ENCODE results near the gene NAA10. TPM values are rescaled to one million over a fixed set of nuclear protein-coding genes. Genes with fewer than 3 reads are reported as not detected.
A peak's percentile ranks its signal among the peaks of the same experiment; 100 is the strongest.

NAA10 gene
- total RNA-seq, 4 donors from 2014 or later = 48.0 to 152 (median 73.8) TPM

DNA sequence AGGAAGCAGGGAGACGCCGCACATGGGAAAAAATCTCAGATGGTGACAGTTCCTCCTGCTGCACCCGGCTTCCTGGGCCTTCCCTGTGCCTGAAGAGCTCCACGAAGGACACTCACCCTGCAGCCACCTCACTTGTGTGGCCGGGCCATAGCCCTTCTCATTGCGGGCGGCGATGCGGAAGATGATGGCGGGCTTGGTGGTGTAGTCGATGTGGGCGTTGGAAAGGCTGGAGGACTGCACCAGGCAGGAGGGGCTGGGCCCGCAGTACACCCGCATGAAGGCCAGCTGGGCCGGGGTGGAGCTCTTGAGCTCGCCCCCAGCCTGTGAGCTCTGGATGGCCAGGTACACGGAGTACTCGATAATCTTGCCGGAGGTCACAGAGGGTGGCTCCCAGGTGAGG is 15.3 kb upstream of the NAA10 start:
- H3K27me3 ChIP-seq = no peaks in the 10 kb centered on the region
- TF ChIP-seq, protein P1, sequence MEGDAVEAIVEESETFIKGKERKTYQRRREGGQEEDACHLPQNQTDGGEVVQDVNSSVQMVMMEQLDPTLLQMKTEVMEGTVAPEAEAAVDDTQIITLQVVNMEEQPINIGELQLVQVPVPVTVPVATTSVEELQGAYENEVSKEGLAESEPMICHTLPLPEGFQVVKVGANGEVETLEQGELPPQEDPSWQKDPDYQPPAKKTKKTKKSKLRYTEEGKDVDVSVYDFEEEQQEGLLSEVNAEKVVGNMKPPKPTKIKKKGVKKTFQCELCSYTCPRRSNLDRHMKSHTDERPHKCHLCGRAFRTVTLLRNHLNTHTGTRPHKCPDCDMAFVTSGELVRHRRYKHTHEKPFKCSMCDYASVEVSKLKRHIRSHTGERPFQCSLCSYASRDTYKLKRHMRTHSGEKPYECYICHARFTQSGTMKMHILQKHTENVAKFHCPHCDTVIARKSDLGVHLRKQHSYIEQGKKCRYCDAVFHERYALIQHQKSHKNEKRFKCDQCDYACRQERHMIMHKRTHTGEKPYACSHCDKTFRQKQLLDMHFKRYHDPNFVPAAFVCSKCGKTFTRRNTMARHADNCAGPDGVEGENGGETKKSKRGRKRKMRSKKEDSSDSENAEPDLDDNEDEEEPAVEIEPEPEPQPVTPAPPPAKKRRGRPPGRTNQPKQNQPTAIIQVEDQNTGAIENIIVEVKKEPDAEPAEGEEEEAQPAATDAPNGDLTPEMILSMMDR (IDR thresholded peaks at IDR 0.05) = no peak
- TF ChIP-seq EP300 (IDR thresholded peaks at IDR 0.05) = no peak
- TF ChIP-seq POLR2A (IDR thresholded peaks at IDR 0.05) = no peak
- peak overlapping the region in 3 of 4 donors; percentile 56 to 81 (median 80) for H3K27ac ChIP-seq
- H3K36me3 ChIP-seq = peaks cover 0 to 49% (median 5%) of the 10 kb centered on the region in 3 donors
- 89 to 100% methylated on average over 1 to 19 of the region's 19 CpGs for WGBS, 2 donors
- no peaks in the 10 kb centered on the region for H3K9me3 ChIP-seq
- no peak for DNase-seq (ENCODE audit: low spot score in 2 of 2)
- peaks cover 0 to 46% (median 8%) of the 10 kb centered on the region in 4 donors for H3K4me1 ChIP-seq
- no peak overlapping the region for H3K4me3 ChIP-seq

DNA sequence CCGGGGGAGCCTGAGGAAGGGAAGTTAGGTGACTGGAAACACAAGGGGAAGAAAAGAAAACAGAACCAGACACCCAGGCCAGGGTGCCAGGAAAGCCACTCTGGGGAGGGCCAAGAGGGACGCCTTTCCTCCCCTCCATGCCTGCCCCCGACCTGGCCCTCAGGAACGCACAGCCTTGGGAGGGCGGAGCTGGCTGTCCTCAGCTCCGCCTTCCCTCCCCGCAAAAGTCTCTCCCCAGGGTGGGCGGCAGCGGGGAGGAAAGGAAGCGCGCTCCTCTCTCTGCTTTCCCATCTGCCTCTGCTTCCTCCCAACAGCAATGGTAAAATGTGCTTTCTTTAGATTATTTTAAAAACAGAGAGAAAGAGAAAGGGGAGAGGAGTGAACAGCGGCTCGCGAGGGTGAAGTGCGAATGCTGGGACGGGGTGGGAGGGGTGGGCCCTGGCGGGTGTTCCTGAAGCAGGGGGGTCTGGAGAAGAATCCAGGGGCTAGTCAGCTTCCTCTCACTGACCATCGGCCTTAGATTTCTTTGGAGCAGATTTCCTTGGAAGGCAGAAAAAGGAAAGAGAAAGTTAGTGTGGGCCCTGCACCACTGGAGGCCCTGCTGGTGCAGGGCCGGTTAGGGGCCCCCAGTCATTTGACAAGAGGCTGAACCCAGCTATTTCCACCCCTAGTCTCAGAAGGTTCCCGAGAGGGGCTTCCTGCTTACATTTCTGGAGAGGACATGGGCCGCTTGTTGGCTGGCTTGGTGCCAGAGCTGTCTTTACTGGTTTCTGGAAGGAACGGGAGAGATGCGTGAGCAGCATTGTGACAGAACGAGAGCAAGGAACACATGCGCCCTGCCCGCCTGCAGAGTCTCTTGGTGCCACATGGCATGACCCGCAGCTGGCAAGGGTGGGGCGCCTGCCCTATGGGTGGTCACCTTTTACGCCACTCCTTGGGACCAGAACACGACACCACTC is 14.3 kb upstream of the NAA10 start:
- 19 to 64% methylated on average over 23 to 30 of the region's 30 CpGs for WGBS, 2 donors
- Histone ChIP-seq H3K27ac (peak overlapping the region; percentile 45 to 81 (median 68)), H3K27me3 (no peaks in the 10 kb centered on the region), H3K4me3 (no peak overlapping the region), H3K36me3 (peaks cover 0 to 39% (median 5%) of the 10 kb centered on the region in 3 donors), H3K9me3 (no peaks in the 10 kb centered on the region), H3K4me1 (peaks cover 0 to 46% (median 8%) of the 10 kb centered on the region in 4 donors)
- no peak for TF ChIP-seq EP300 (IDR thresholded peaks at IDR 0.05)
- TF ChIP-seq, protein P1 (IDR thresholded peaks at IDR 0.05) = no peak
- TF ChIP-seq POLR2A (IDR thresholded peaks at IDR 0.05) = no peak
- DNase-seq (ENCODE audit: low spot score in 2 of 2) = no peak

DNA sequence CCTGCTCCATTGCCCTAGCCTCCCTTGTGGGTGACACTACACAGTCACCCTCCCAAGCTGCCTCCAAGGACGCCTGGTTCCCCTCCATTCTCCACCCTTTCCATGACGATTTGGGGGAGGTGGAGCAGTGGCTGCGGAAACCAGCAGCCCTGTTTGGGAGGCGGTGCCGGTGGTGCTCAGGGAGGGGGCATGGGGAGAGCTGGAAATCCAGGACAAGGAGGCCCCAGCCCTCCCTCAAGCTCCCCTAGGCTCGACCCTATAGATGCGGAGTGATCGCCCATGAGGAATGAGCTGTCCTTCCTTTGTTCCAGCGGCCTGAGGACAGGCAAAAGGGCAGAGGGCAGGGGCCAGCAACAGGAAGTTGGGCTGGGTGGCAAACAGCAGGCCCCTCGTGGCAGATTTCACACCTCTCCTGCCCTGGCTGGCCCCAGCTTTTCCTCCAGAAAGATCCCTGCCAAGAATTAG is 13.2 kb upstream of the NAA10 start:
- 11 to 55% methylated on average over 1 to 10 of the region's 10 CpGs for WGBS, 2 donors
- peak overlapping the region; percentile 45 to 81 (median 68) for H3K27ac ChIP-seq
- peaks cover 0 to 48% (median 8%) of the 10 kb centered on the region in 4 donors for H3K4me1 ChIP-seq

DNA sequence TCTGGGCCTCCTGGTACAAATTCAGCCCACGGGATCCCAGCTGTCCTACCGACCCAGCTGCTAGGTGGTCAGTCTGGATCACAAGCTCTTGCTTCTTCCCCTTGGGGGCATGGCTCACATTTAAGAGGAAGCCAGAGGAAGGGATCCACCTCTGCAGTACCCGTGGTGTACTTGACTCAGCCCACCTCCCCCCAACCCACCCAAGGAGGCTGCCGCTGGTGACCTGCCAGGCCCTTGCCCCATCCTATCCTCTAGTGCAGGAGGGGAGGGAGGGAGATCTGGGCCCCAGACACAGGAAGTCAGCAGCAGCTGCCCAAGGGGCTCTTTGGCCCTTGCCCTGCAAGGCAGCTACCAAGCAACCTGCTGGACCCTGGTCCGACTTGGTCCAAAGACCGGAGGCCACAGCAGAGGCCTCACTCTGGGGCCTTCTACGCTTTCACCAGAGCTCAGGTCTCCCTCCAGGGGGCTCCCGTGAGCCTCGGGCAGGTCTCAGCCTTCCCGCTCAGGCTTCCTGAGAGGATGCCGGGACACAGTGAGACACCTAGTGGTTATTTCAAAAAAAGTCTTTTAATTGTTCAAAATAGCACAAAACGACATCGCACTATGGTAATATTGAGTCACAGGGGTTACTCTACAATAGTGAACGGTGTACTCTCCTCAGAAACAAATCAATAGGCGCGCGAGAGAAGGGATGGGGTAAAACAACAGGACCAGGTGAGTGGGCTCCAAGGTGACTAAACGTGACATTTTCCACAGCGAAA is 12.4 kb upstream of the NAA10 start:
- H3K27me3 ChIP-seq = peaks cover 0 to 3% of the 10 kb centered on the region in 2 donors
- DNase-seq (ENCODE audit: low spot score in 2 of 2) = peak in 1 of 2 donors; percentile 31
- peak overlapping the region; percentile 45 to 81 (median 68) for H3K27ac ChIP-seq
- H3K4me1 ChIP-seq = peaks cover 0 to 50% (median 8%) of the 10 kb centered on the region in 4 donors
- peaks cover 0 to 25% (median 5%) of the 10 kb centered on the region in 3 donors for H3K36me3 ChIP-seq
- H3K9me3 ChIP-seq = no peaks in the 10 kb centered on the region
- no peak for TF ChIP-seq POLR2A (IDR thresholded peaks at IDR 0.05)
- TF ChIP-seq, protein P1 (IDR thresholded peaks at IDR 0.05) = peak; percentile 63 to 81 (median 76)
- TF ChIP-seq EP300 (IDR thresholded peaks at IDR 0.05) = no peak
- WGBS, 2 donors = 36 to 58% methylated on average over 9 to 19 of the region's 19 CpGs
- no peak overlapping the region for H3K4me3 ChIP-seq

More for the DNA sequence above, 13.2 kb upstream of the NAA10 start:
- Histone ChIP-seq H3K9me3 (no peaks in the 10 kb centered on the region), H3K4me3 (no peak overlapping the region), H3K27me3 (no peaks in the 10 kb centered on the region), H3K36me3 (peaks cover 0 to 33% (median 5%) of the 10 kb centered on the region in 3 donors)
- TF ChIP-seq POLR2A (IDR thresholded peaks at IDR 0.05) = no peak
- no peak for DNase-seq (ENCODE audit: low spot score in 2 of 2)

All from tibial nerve (tissue), 4 donors.